Measurements from ENCODE around the gene MRTFA.

- TF ChIP-seq CTCF (IDR thresholded peaks at IDR 0.05) (no peak), ZFX (IDR thresholded peaks at IDR 0.05; ENCODE audit: borderline replicate concordance) (no peak)
These were observed 54.5 kb downstream of the MRTFA start for GRCh38 chr22:40582063-40582462.

Data from 22Rv1 (cell line).